Testis (tissue), 3 donors: ENCODE data around the gene TRAF6. TPM values are rescaled to one million over a fixed set of nuclear protein-coding genes. Genes with fewer than 3 reads are reported as not detected.

Source experiments
- DNase-seq: peaks from one replicate; pipeline ENCODE4 v3.0.0-alpha.2; 2019
- H3K27ac ChIP-seq, 2 donors: fragments of 200-600 bp; sonication (generic); one replicate each; pipeline ENCODE4 v1.5.1; 2019
- H3K27me3 ChIP-seq: fragments of 200-600 bp; sonication (generic); one replicate; pipeline ENCODE4 v1.5.1; 2019
- H3K36me3 ChIP-seq: fragments of 200-600 bp; sonication (generic); one replicate; pipeline ENCODE4 v1.5.1; 2017; ENCODE audit warnings: low read depth; ENCODE audit errors: missing control alignments
- H3K4me1 ChIP-seq: fragments of 200-600 bp; sonication (generic); one replicate; pipeline ENCODE4 v1.5.1; 2019
- H3K4me3 ChIP-seq, 2 donors: fragments of 200-600 bp; sonication (generic); one replicate each; pipeline ENCODE4 v1.5.1; 2017 to 2019
- H3K9me3 ChIP-seq: fragments of 200-600 bp; sonication (generic); one replicate; pipeline ENCODE4 v1.5.1; 2017
- POLR2A ChIP-seq: fragments of 450-650 bp; IDR thresholded peaks from one replicate; pipeline ENCODE4 v1.6.1; 2017; ENCODE audit warnings: antibody characterized with exemption, mild to moderate bottlenecking, moderate library complexity
- WGBS, 2 donors: methylation state at CpG; one replicate each; pipeline ENCODE4 v1.1.5; 2018; 5-methylcytosine and 5-hydroxymethylcytosine counted together
- intact Hi-C: fragments of 100-400 bp; cut with DNase I; formaldehyde crosslinking; loops from one replicate; pipeline ENCODE4 v1.15.1; 2023; ENCODE audit warnings: low total_unique reads
- polyA plus RNA-seq: library from polyadenylated mRNA; stranded (reverse); fragments of 350-450 nt; fragmentation: Illumina TruSeq; extraction: RNeasy Lipid Tissue Mini Kit (QIAGEN cat#74804); gene quantifications from one replicate; pipeline ENCODE4 v1.2.3, GENCODE V29; 2014; ENCODE audit warnings: low read depth, low replicate concordance; ENCODE audit not compliant: insufficient read depth
- total RNA-seq, 2 donors: library from RNA; depleted of rRNA; stranded (reverse); fragments of >200 nt; gene quantifications; one replicate each; pipeline ENCODE4 v1.2.3, GENCODE V29; 2016
- TF ChIP-seq, protein P1 (sequence below), 3 experiments: fragments of 450-650 bp in 2 of 3; fragments of 200-600 bp in 1 of 3; sonication (generic) in 1 of 3; IDR thresholded peaks; one replicate each; pipeline ENCODE4 v1.5.1; 2016 to 2019; ENCODE audit warnings: antibody characterized with exemption in 3 of 3, mild to moderate bottlenecking in 2 of 3, moderate library complexity in 1 of 3

TRAF6 gene
- total and polyA plus RNA-seq, 3 donors from 2014 or later = 18.8 to 26.4 (median 24.0) TPM

DNA sequence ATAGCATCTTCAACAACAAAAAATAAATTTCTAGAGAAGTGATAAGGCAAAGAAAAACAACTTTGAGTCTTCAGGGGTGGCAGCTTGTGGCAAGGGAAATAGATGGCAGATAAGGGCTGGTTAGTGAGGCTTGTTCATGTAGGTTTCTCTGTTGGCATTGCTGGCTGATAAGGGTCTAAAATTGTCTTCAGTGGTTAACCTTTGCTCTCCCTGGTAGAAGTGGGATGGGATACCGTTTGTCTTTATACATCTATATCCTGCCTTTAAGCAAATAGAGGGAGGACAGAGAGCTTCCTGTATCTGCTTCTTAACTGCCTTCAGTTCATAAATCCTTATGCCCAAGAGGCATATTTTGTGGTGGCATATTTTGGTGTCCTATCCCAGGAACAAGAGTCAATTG lies 57.1 kb downstream of the TRAF6 start:
- no peaks in the 10 kb centered on the region for H3K9me3 ChIP-seq
- intact Hi-C loops = no loop called here
- H3K27ac ChIP-seq = no peak overlapping the region
- H3K36me3 ChIP-seq = no peaks in the 10 kb centered on the region
- no peaks in the 10 kb centered on the region for H3K27me3 ChIP-seq
- H3K4me3 ChIP-seq = no peak overlapping the region
- peaks cover 43% of the 10 kb centered on the region for H3K4me1 ChIP-seq
- TF ChIP-seq POLR2A = no peak
- TF ChIP-seq, protein P1, sequence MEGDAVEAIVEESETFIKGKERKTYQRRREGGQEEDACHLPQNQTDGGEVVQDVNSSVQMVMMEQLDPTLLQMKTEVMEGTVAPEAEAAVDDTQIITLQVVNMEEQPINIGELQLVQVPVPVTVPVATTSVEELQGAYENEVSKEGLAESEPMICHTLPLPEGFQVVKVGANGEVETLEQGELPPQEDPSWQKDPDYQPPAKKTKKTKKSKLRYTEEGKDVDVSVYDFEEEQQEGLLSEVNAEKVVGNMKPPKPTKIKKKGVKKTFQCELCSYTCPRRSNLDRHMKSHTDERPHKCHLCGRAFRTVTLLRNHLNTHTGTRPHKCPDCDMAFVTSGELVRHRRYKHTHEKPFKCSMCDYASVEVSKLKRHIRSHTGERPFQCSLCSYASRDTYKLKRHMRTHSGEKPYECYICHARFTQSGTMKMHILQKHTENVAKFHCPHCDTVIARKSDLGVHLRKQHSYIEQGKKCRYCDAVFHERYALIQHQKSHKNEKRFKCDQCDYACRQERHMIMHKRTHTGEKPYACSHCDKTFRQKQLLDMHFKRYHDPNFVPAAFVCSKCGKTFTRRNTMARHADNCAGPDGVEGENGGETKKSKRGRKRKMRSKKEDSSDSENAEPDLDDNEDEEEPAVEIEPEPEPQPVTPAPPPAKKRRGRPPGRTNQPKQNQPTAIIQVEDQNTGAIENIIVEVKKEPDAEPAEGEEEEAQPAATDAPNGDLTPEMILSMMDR (IDR thresholded peaks at IDR 0.05) = no peak
- WGBS, 2 donors = 50 to 52% methylated on average over 1 of the region's 1 CpG
- no peak for DNase-seq

DNA sequence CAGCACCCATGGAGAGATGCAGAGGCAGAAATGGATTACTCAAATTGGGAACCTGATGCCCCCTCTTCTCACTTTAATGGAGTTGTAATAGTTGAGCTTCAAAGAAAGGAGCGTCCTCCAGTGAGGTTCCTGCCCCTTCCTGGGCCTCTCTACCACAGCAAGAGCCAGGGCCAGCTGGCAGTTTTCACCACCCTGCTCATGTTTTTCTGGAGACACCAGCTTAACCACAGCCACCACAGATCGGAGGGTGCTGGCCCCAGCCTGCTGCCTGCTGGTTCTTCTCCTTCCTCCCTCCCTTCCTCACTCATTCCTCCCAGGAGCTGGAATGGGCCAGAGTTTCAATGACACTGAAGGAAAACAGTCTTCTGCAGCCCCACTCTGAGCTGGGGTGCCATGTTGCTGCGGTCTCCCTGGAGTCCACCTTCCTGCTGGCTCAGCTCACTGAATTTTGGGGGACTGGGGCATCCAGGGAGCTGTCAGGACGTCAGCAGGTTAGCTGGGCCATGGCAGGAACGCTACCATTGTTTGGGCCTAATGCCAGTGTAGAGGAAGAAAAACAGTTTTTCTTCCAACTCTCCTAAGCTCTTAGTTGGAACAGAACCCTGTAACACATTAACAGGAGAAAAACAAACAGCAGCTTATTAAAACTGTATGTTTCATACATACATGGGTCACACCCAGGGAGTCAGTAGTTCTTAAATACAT lies 57.7 kb downstream of the TRAF6 start:
- intact Hi-C loops = no loop called here
- no peaks in the 10 kb centered on the region for H3K27me3 ChIP-seq
- DNase-seq = no peak
- H3K27ac ChIP-seq = no peak overlapping the region
- TF ChIP-seq POLR2A = no peak
- TF ChIP-seq, protein P1 (IDR thresholded peaks at IDR 0.05) = no peak
- H3K36me3 ChIP-seq = no peaks in the 10 kb centered on the region
- peaks cover 43% of the 10 kb centered on the region for H3K4me1 ChIP-seq
- H3K9me3 ChIP-seq = no peaks in the 10 kb centered on the region
- WGBS, 2 donors = 69 to 79% methylated on average over 5 of the region's 5 CpGs
- no peak overlapping the region for H3K4me3 ChIP-seq

DNA sequence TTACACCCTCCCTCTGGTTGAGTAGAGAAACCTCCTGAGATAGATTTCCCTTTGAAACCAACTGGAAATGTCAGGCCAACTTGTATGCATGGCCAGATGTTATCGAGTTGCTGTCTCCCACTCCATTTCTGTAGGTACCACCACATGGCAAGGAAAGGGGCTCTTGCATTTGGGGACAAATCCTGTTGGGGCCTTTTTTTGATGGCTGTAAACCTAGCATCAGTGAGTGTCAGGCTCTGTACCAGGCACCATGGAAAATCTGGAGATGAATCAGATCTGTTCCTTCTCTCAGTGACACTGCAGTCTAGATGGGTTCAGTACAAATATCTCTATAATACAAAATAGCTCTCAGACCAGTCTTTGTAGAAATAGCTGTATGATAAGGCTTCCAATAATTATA lies 58.4 kb downstream of the TRAF6 start:
- intact Hi-C loops = no loop called here
- TF ChIP-seq POLR2A = no peak
- TF ChIP-seq, protein P1 (IDR thresholded peaks at IDR 0.05) = no peak
- 80 to 100% methylated on average over 1 of the region's 1 CpG for WGBS, 2 donors
- no peak overlapping the region for H3K4me3 ChIP-seq
- H3K27me3 ChIP-seq = no peaks in the 10 kb centered on the region
- no peaks in the 10 kb centered on the region for H3K36me3 ChIP-seq
- no peaks in the 10 kb centered on the region for H3K9me3 ChIP-seq
- no peak for DNase-seq
- H3K27ac ChIP-seq = no peak overlapping the region
- peaks cover 45% of the 10 kb centered on the region for H3K4me1 ChIP-seq

DNA sequence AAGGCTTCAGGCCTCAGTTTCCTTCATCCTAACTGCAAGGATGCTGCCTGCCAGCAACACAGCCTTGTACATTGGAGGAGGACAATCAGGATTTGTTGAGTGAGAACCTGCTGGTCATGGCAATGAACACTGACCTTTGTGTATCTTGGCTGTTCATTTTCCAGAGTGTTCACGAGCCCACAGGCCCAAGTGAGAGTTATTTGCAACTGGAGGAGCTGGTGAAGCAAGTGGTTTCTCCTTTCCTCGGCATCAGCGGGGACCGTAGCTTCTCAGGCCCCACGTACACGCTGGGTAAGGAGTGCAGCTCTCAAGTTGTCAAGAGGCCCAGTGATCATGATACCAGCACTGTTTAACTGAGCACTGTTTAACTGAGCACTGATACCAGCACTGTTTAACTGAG lies 59.0 kb downstream of the TRAF6 start:
- no peak for DNase-seq
- Histone ChIP-seq H3K36me3 (no peaks in the 10 kb centered on the region), H3K27me3 (no peaks in the 10 kb centered on the region), H3K4me3 (no peak overlapping the region), H3K27ac (no peak overlapping the region), H3K9me3 (no peaks in the 10 kb centered on the region), H3K4me1 (peaks cover 38% of the 10 kb centered on the region)
- TF ChIP-seq POLR2A = no peak
- TF ChIP-seq, protein P1 (IDR thresholded peaks at IDR 0.05) = no peak
- intact Hi-C loops = no loop called here
- WGBS, 2 donors = 91 to 100% methylated on average over 6 of the region's 6 CpGs

DNA sequence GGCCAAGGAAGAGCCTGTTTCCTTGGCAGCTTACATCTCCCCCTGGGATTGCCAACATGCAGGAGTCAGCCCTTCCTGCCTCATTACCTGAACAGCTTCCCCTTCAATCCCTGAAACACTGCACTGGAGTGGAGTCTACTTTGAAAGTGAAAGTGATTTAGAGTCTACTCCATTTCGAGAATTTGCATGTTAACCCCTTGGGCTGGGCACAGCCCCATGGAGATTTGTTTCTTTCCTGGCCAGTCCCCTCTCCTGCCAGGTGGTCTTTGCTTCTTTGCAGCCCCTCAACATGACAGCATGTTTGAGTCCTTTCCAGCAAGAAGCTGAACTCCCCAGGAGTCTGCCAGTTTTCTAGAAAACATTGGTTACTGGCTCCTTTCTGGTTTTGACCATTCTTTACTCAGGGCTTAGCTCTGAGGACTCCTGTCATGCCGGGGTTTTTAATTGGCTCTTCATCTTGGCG lies 59.9 kb downstream of the TRAF6 start:
- H3K4me3 ChIP-seq = no peak overlapping the region

More for the DNA sequence above, 59.9 kb downstream of the TRAF6 start:
- Histone ChIP-seq H3K9me3 (no peaks in the 10 kb centered on the region), H3K27ac (no peak overlapping the region), H3K36me3 (no peaks in the 10 kb centered on the region), H3K4me1 (peaks cover 29% of the 10 kb centered on the region), H3K27me3 (no peaks in the 10 kb centered on the region)
- intact Hi-C loops = no loop called here
- 43 to 55% methylated on average over 3 of the region's 3 CpGs for WGBS, 2 donors
- DNase-seq = no peak
- no peak for TF ChIP-seq POLR2A
- TF ChIP-seq, protein P1 (IDR thresholded peaks at IDR 0.05) = no peak
